ENCODE measurements around the gene ROR1. TPM values are rescaled to one million over a fixed set of nuclear protein-coding genes. Genes with fewer than 3 reads are reported as not detected.

Gene ROR1
- total RNA-seq, 1 experiment from 2014 or later: 2.7 TPM

GRCh38 chr1:63799820-63800219 lies 26.0 kb downstream of the ROR1 start:
- BruUV-seq (replicated peaks): no TSS peak
- H3K79me2 ChIP-seq (ENCODE audit: insufficient read depth, low read length): no peaks in the 10 kb centered on the region
- H3K9ac ChIP-seq (ENCODE audit: low read length): no peak overlapping the region
- ChIA-PET CTCF (interaction anchor here (0.7 kb wide), 1 partner anchor 26 kb away, joined by 3 read pairs; the partner anchor contains the start of gene ROR1), RAD21 (ENCODE audit: low non-redundant PET in 1 of 2, low total read pairs in 2 of 2, uncharacterized antibody in 2 of 2, unreplicated experiment in 2 of 2) (no interaction called here), POLR2A (no interaction called here)
- H3K9me2 ChIP-seq (ENCODE audit: insufficient read depth): no peaks in the 10 kb centered on the region
- no peaks in the 10 kb centered on the region for H3K27me3 ChIP-seq (ENCODE audit: insufficient read depth, low read length)
- no peaks in the 10 kb centered on the region for H3K36me3 ChIP-seq (ENCODE audit: control insufficient read depth in 1 of 2, insufficient read depth in 2 of 2, low read length in 2 of 2)
- no peak overlapping the region for H3K4me2 ChIP-seq (ENCODE audit: low read length)
- H3K27ac ChIP-seq (ENCODE audit: low read depth, low read length): no peak overlapping the region
- H2AFZ ChIP-seq (ENCODE audit: low read depth, low read length, poor library complexity, severe bottlenecking): no peak overlapping the region
- ATAC-seq (no peak), DNase-seq (ENCODE audit: low read depth, low spot score) (no peak)
- no peaks in the 10 kb centered on the region for H4K20me1 ChIP-seq (ENCODE audit: insufficient read depth)
- intact Hi-C loops (cut with micrococcal nuclease): no loop called here
- H3K9me3 ChIP-seq (ENCODE audit: control insufficient read depth in 1 of 2, insufficient read depth in 1 of 2, low read depth in 1 of 2, low read length in 2 of 2): no peaks in the 10 kb centered on the region
- peaks cover 7 to 8% of the 10 kb centered on the region in 2 experiments; a peak in 3 of 4 replicates for H3K4me1 ChIP-seq (ENCODE audit: control insufficient read depth in 1 of 2, insufficient read depth in 2 of 2, low read length in 2 of 2)
- no peak overlapping the region for H3K4me3 ChIP-seq (replicated peaks in 1 of 2; ENCODE audit: low read depth in 1 of 2, low read length in 2 of 2)
- no peak for TF ChIP-seq MAX (IDR thresholded peaks at IDR 0.05)
- no peak for TF ChIP-seq POLR2A (IDR thresholded peaks at IDR 0.05; ENCODE audit: borderline replicate concordance, extremely low read depth, insufficient read depth, insufficient read length)
- TF ChIP-seq EZH2 (IDR thresholded peaks at IDR 0.05): no peak
- TF ChIP-seq ZBTB33 (IDR thresholded peaks at IDR 0.05; ENCODE audit: extremely low read depth, insufficient replicate concordance, low read length): no peak
- no peak for TF ChIP-seq CEBPB (IDR thresholded peaks at IDR 0.05; ENCODE audit: low read depth)
- TF ChIP-seq ZNF274 (IDR thresholded peaks at IDR 0.05; ENCODE audit: low read depth, low read length): no peak
- TF ChIP-seq SP1 (IDR thresholded peaks at IDR 0.05; ENCODE audit: low read depth): no peak
- no peak for TF ChIP-seq YY1 (IDR thresholded peaks at IDR 0.05; ENCODE audit: extremely low read depth, insufficient replicate concordance, low read depth, low read length)
- no peak for TF ChIP-seq CBX3 (IDR thresholded peaks at IDR 0.05; ENCODE audit: low read depth)
- no peak for TF ChIP-seq REST (IDR thresholded peaks at IDR 0.05; ENCODE audit: low read depth)
- no peak for TF ChIP-seq RAD21 (IDR thresholded peaks at IDR 0.05; ENCODE audit: low read depth)

Data from HCT116 (cell line).